Upper lobe of left lung (tissue), 4 donors: ENCODE results near the gene PARD3B.

Experiments
- POLR2A ChIP-seq, 4 donors: fragments of 450-650 bp; IDR thresholded peaks; one replicate each; pipeline ENCODE4 v1.5.1; 2016 to 2017; ENCODE audit warnings: antibody characterized with exemption in 4 of 4, mild to moderate bottlenecking in 2 of 4
- POLR2AphosphoS5 ChIP-seq, 2 donors: sonication (generic); formaldehyde crosslinking; IDR thresholded peaks; one replicate each; pipeline ENCODE4 v1.5.1; 2017; ENCODE audit warnings: antibody characterized with exemption in 2 of 2
- TF ChIP-seq, protein P1 (sequence below), 6 experiments: fragments of 450-650 bp in 4 of 6; fragments of 200-600 bp in 2 of 6; sonication (generic) in 2 of 6; IDR thresholded peaks; one replicate each; pipeline ENCODE4 v1.5.1; 2016 to 2019; ENCODE audit warnings: antibody characterized with exemption in 6 of 6

DNA sequence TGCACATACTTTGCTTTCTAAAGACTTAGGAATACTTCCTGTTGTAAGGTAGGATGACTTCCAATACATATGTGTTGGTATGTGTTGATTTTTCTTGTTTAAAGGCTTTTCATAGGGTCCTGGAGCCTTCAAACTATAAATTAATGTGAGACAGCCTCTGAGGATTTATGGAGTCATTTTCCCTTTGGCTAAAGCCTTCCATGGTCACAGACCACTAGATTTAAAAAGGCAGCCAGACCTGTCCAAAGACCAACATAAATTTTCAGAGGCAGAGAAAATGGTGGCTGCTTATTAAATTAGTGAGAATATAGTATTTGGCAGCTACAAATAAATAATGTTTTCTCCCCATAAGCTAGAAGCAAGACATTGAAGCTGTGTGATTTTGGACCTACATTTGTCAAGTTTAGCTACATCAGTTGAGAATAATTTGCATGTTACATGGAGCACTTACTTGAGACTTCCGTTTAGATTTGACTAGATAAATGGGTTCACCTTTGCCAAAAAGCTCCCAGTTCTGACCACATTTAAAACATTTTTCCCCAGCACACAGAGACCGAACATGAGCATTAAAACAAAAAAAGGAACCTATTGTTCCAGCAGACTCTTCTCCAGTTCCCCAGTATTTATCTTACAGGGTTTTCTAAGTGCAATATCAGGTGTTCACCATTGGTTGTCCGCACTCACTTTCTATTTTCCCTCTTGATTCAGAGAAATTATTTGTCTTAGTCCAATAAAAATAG, 402.9 kb downstream of the PARD3B start:
- TF ChIP-seq, protein P1, sequence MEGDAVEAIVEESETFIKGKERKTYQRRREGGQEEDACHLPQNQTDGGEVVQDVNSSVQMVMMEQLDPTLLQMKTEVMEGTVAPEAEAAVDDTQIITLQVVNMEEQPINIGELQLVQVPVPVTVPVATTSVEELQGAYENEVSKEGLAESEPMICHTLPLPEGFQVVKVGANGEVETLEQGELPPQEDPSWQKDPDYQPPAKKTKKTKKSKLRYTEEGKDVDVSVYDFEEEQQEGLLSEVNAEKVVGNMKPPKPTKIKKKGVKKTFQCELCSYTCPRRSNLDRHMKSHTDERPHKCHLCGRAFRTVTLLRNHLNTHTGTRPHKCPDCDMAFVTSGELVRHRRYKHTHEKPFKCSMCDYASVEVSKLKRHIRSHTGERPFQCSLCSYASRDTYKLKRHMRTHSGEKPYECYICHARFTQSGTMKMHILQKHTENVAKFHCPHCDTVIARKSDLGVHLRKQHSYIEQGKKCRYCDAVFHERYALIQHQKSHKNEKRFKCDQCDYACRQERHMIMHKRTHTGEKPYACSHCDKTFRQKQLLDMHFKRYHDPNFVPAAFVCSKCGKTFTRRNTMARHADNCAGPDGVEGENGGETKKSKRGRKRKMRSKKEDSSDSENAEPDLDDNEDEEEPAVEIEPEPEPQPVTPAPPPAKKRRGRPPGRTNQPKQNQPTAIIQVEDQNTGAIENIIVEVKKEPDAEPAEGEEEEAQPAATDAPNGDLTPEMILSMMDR (IDR thresholded peaks at IDR 0.05): no peak
- TF ChIP-seq POLR2AphosphoS5 (IDR thresholded peaks at IDR 0.05) (no peak), POLR2A (IDR thresholded peaks at IDR 0.05) (no peak)
